Daoy (cell line): Measurements from ENCODE around the gene SSBP2. TPM values are rescaled to one million over a fixed set of nuclear protein-coding genes. Genes with fewer than 3 reads are reported as not detected.

Experiments
- DNase-seq: peaks from one replicate; pipeline ENCODE4 v3.0.0-alpha.2; 2015; ENCODE audit warnings: low read depth
- total RNA-seq: library from RNA; depleted of rRNA; stranded (reverse); fragments of >200 nt; shearing (Covaris generic); gene quantifications from 2 replicates; pipeline ENCODE4 v1.2.3, GENCODE V29; 2014; rRNA removed

The SSBP2 gene
- total RNA-seq = 15.0 and 21.0 TPM in 2 replicates

GRCh38 chr5:81751009-81751835 is at the start of gene SSBP2:
TSS of gene SSBP2 (minus strand) at chr5:81751097. CDS start at chr5:81751042, 55 bp downstream.
- peak; percentile 100 for DNase-seq

- DNase-seq = no peak
Observed at GRCh38 chr5:81795666-81796065, 44.8 kb upstream of the SSBP2 start.

- no peak for DNase-seq
Observed at GRCh38 chr5:81794226-81794625, 43.3 kb upstream of the SSBP2 start.

- no peak for DNase-seq
Observed at GRCh38 chr5:81790336-81790735, 39.4 kb upstream of the SSBP2 start.

- DNase-seq = peak; percentile 25
Observed at GRCh38 chr5:81789033-81789432, 38.1 kb upstream of the SSBP2 start.

- no peak for DNase-seq
Observed at GRCh38 chr5:81788329-81788728, 37.4 kb upstream of the SSBP2 start.

GRCh38 chr5:81787474-81788242 is 36.8 kb upstream of the SSBP2 start:
- DNase-seq = no peak

GRCh38 chr5:81786991-81787390 is 36.1 kb upstream of the SSBP2 start:
- DNase-seq = no peak

- no peak for DNase-seq
Observed at GRCh38 chr5:81786496-81786895, 35.6 kb upstream of the SSBP2 start.

- no peak for DNase-seq
Observed at GRCh38 chr5:81785322-81785721, 34.4 kb upstream of the SSBP2 start.

GRCh38 chr5:81783401-81783800 is 32.5 kb upstream of the SSBP2 start:
- DNase-seq = no peak

- no peak for DNase-seq
Observed at GRCh38 chr5:81782811-81783210, 31.9 kb upstream of the SSBP2 start.

- DNase-seq = no peak
Observed at GRCh38 chr5:81779916-81780266, 29.0 kb upstream of the SSBP2 start.

GRCh38 chr5:81779125-81779915 is 28.4 kb upstream of the SSBP2 start:
- DNase-seq = peak; percentile 42

GRCh38 chr5:81778642-81779041 is 27.7 kb upstream of the SSBP2 start:
- peak; percentile 37 for DNase-seq

GRCh38 chr5:81776258-81776657 is 25.4 kb upstream of the SSBP2 start:
- no peak for DNase-seq

GRCh38 chr5:81774374-81774773 is 23.5 kb upstream of the SSBP2 start:
- DNase-seq = no peak

- DNase-seq = no peak
Observed at GRCh38 chr5:81773574-81773973, 22.7 kb upstream of the SSBP2 start.

- no peak for DNase-seq
Observed at GRCh38 chr5:81773161-81773560, 22.3 kb upstream of the SSBP2 start.

- DNase-seq = no peak
Observed at GRCh38 chr5:81772488-81772887, 21.6 kb upstream of the SSBP2 start.

- peak; percentile 73 for DNase-seq
Observed at GRCh38 chr5:81768935-81769452, 18.1 kb upstream of the SSBP2 start.

GRCh38 chr5:81767938-81768337 is 17.0 kb upstream of the SSBP2 start:
- no peak for DNase-seq
